Spleen (tissue), 3 donors: ENCODE results near the gene SH3GLB2.

Experiments
- POLR2A ChIP-seq, 3 donors: fragments of 450-650 bp; IDR thresholded peaks; one replicate each; pipeline ENCODE4 v1.5.1; 2017; ENCODE audit warnings: antibody characterized with exemption in 3 of 3, mild to moderate bottlenecking in 1 of 3
- POLR2AphosphoS5 ChIP-seq, 3 donors: sonication (generic); formaldehyde crosslinking; IDR thresholded peaks; one replicate each; pipeline ENCODE4 v1.5.1; 2017; ENCODE audit warnings: antibody characterized with exemption in 3 of 3

- TF ChIP-seq POLR2AphosphoS5 (IDR thresholded peaks at IDR 0.05): peak in 1 of 3 donors; percentile 6
- TF ChIP-seq POLR2A (IDR thresholded peaks at IDR 0.05): no peak
Measured at GRCh38 chr9:129007035-129007765, 20.9 kb downstream of the SH3GLB2 start.
